Left ventricle myocardium inferior (tissue), 1 donor: ENCODE measurements around the gene DCAF15. TPM values are rescaled to one million over a fixed set of nuclear protein-coding genes. Genes with fewer than 3 reads are reported as not detected.

ENCODE experiments used
- DNase-seq: peaks from one replicate; pipeline ENCODE4 v3.0.0-alpha.2; 2020
- H3K27ac ChIP-seq: fragments of 200-600 bp; replicated peaks from 2 replicates; pipeline ENCODE4 v1.8.0; 2021
- H3K27me3 ChIP-seq: fragments of 200-600 bp; 2 replicates; pipeline ENCODE4 v1.8.0; 2021; ENCODE audit warnings: low read depth
- H3K36me3 ChIP-seq: fragments of 200-600 bp; 2 replicates; pipeline ENCODE4 v1.8.0; 2021
- H3K4me1 ChIP-seq: fragments of 200-600 bp; 2 replicates; pipeline ENCODE4 v1.8.0; 2021
- H3K4me3 ChIP-seq: fragments of 200-600 bp; 2 replicates; pipeline ENCODE4 v1.8.0; 2021; ENCODE audit warnings: mild to moderate bottlenecking, moderate library complexity
- H3K9me3 ChIP-seq: fragments of 200-600 bp; replicated peaks from 2 replicates; pipeline ENCODE4 v1.8.0; 2021
- CTCF ChIP-seq: fragments of 200-600 bp; IDR thresholded peaks from 2 replicates; pipeline ENCODE4 v1.8.0; 2021; ENCODE audit warnings: antibody characterized with exemption, mild to moderate bottlenecking, borderline replicate concordance
- intact Hi-C: fragments of 100-400 bp; cut with micrococcal nuclease; formaldehyde crosslinking; loops from one replicate; pipeline ENCODE4 v1.11.0; 2022
- total RNA-seq: library from RNA; stranded (reverse); fragmentation: NEBNext Ultra II Directional; extraction: Animal tissue kit (Norgen Biotek cat#: 25700); gene quantifications from one replicate; pipeline ENCODE4 v1.2.1, GENCODE V29; 2021
- donor health status: DM: no; HTN: yes; CAD: no; lungs with severe emphysema.

Gene DCAF15
- total RNA-seq, 1 donor from 2014 or later: 17.0 TPM

GRCh38 chr19:13931391-13932148, 20.7 kb upstream of the DCAF15 start:
- peaks cover 19% of the 10 kb centered on the region for H3K27me3 ChIP-seq
- H3K36me3 ChIP-seq: peaks cover 21% of the 10 kb centered on the region
- H3K4me1 ChIP-seq: peaks cover 8% of the 10 kb centered on the region
- no peak for DNase-seq
- no peaks in the 10 kb centered on the region for H3K9me3 ChIP-seq
- TF ChIP-seq CTCF: no peak
- intact Hi-C loops: no loop called here
- H3K27ac ChIP-seq: no peak overlapping the region
- no peak overlapping the region for H3K4me3 ChIP-seq

- Histone ChIP-seq H3K9me3 (no peaks in the 10 kb centered on the region), H3K4me3 (no peak overlapping the region), H3K27ac (no peak overlapping the region), H3K4me1 (peaks cover 4% of the 10 kb centered on the region), H3K36me3 (peaks cover 15% of the 10 kb centered on the region), H3K27me3 (peaks cover 19% of the 10 kb centered on the region)
- intact Hi-C loops: no loop called here
- no peak for DNase-seq
- no peak for TF ChIP-seq CTCF
Observed at GRCh38 chr19:13932149-13932637, 20.1 kb upstream of the DCAF15 start.

GRCh38 chr19:13932911-13933393, 19.4 kb upstream of the DCAF15 start:
- Histone ChIP-seq H3K36me3 (peaks cover 8% of the 10 kb centered on the region), H3K9me3 (no peaks in the 10 kb centered on the region), H3K27ac (no peak overlapping the region), H3K27me3 (peaks cover 25% of the 10 kb centered on the region), H3K4me3 (no peak overlapping the region), H3K4me1 (peaks cover 5% of the 10 kb centered on the region)
- no peak for TF ChIP-seq CTCF
- intact Hi-C loops: no loop called here
- no peak for DNase-seq

GRCh38 chr19:13934785-13935109, 17.6 kb upstream of the DCAF15 start:
- peaks cover 3% of the 10 kb centered on the region for H3K36me3 ChIP-seq
- H3K4me1 ChIP-seq: peaks cover 7% of the 10 kb centered on the region
- no peak for DNase-seq
- H3K9me3 ChIP-seq: no peaks in the 10 kb centered on the region
- H3K27me3 ChIP-seq: peaks cover 28% of the 10 kb centered on the region
- H3K27ac ChIP-seq: no peak overlapping the region
- TF ChIP-seq CTCF: no peak
- intact Hi-C loops: no loop called here
- H3K4me3 ChIP-seq: no peak overlapping the region

DNA sequence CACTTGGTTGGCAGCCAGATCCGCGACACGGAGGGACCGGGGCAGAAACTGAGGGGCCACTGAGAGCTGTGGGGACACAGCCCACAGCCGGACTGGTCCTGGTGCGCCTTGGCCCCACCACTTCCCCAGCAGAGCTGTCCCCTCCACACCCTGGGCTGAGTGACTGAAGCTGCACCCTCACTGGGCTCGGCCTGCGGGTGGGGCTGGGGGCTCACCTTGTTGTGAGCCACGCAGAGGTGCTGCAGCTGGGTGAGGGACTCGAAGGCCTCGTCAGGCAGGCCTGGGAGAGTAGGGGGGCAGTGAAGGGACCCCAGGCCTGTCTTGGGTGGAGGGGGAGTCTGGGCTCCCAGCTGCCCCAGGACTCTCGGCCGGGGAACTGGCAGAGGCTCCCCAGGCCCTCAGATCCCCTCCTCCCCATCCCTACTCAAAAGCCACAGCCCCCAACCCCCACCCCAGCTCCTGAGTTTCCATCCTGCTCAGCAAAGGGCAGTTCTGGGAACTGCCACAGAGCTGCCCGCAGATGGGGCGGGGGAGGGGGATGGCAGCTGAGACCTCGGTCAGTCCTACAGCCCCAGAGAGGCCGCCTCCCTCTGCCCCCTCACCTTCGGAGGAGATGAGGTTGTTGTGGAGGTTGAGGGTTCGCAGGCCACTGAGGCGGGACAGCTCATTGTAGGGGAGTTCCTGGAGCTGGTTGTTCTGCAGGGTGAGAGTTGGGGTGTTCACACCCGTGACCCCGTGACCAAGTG, 16.4 kb upstream of the DCAF15 start:
- Histone ChIP-seq H3K9me3 (no peaks in the 10 kb centered on the region), H3K27ac (no peak overlapping the region), H3K27me3 (peaks cover 28% of the 10 kb centered on the region), H3K36me3 (peaks cover 3% of the 10 kb centered on the region), H3K4me3 (no peak overlapping the region), H3K4me1 (peaks cover 7% of the 10 kb centered on the region)
- DNase-seq: no peak
- intact Hi-C loops: no loop called here
- TF ChIP-seq CTCF: no peak
